Activated CD8-positive, alpha-beta memory T cell treated with anti-CD3 and anti-CD28 coated beads for 36 hours (primary cell): ENCODE results near the gene TAF11. TPM values are rescaled to one million over a fixed set of nuclear protein-coding genes. Genes with fewer than 3 reads are reported as not detected.
"Not testable (repeated sequence)": the region's sequence is repeated elsewhere in the genome, so short reads cannot be mapped to it uniquely, and the experiment has no call there.

Experiments
- CTCF ChIA-PET: fragments of 350-600 bp; sonication (Branson Sonifier 250); formaldehyde crosslinking; loops from one replicate; lab custom pipeline; 2021; ENCODE audit warnings: antibody characterized with exemption; lab: Charles Lee
- POLR2A ChIA-PET: fragments of 350-600 bp; sonication (Branson Sonifier 250); formaldehyde crosslinking; loops from one replicate; lab custom pipeline; 2021; ENCODE audit warnings: antibody characterized with exemption; lab: Charles Lee
- total RNA-seq, 2 experiments: library from RNA; stranded (reverse); gene quantifications; one replicate each; pipeline ENCODE4 v1.2.3, GENCODE V29; 2021

The TAF11 gene
- total RNA-seq, 2 experiments from 2014 or later: 30.2 to 32.2 TPM

DNA sequence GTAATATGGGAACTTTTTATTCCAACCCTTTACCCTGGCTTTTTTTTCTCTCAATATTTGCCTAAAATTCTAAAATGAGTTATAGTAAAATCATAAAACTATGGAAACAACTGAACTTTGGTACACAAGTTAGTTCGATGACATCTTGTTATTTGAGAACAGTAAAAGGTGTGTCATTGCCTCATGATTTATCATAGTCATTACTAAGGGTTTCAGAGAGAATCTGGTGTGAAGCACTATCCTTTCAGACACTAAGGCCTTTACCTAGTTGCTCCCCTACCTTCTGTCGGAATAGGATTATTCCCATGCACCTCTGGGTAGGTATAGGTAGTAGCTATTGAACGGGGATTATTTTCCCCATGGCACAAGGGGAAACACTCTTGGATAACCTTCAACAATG lies 11.4 kb downstream of the TAF11 start:
- ChIA-PET CTCF (no interaction called here), POLR2A (no interaction called here)

DNA sequence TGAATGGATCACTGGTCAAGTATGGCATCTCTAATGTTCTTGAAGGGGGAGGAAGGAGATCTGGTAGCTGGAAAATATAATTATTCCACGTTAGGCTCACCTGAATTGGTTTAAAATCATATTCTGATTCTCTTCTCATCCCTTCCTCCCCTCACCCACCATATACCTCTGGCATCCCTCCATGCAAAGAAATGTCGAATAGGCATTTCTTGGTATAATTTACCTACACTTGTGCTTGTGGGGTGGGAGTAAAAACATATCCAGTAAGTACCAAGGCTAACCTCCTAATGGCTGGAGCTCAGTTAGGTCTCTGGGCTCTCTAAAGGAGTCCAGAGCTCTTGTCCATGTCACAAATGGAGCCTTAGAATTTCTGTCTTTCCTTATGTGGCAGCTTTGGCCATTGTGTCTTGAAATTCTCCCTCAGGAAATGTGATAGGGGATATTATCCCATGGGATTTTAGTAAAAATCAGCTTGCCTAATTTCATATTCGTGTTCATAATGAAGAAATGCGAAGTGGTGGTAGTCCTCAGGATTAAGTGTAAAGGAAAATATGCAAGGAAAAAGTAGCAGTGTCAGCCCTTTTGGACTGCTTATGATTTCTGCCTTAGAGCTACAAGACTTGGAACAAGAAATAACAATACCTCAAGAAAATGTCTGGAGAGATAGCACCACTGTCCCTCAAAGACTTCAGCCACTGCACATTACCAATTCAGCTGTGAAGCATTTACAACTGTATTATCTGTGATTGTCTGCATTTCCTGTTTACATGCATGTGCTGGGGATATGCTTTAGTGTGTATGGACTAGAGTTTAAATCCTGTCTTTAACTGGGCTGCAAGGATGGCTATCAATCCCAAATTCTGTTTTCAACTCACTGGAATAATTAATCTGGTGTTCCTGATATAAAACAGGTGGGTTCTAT lies 12.3 kb downstream of the TAF11 start:
- ChIA-PET CTCF (no interaction called here), POLR2A (no interaction called here)

DNA sequence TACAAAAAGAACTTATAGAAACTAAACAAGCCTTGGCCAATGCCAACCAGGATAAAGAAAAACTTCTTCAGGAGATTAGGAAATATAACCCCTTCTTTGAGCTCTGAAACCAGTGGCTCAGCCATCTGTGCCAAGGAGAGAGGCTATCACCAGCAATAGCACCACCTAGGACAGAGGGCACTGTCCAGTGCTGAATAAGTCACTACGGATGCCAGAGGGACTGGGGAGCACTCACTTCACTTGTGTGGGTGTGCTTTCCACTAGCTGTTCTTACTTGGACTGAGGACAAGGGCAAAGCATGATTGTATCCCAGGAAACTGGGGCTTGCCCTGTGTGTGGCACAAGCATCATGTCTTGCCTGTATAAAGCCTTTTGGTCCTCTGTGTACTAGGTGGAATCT lies 15.5 kb downstream of the TAF11 start:
- POLR2A ChIA-PET: no interaction called here
- CTCF ChIA-PET: no interaction called here

DNA sequence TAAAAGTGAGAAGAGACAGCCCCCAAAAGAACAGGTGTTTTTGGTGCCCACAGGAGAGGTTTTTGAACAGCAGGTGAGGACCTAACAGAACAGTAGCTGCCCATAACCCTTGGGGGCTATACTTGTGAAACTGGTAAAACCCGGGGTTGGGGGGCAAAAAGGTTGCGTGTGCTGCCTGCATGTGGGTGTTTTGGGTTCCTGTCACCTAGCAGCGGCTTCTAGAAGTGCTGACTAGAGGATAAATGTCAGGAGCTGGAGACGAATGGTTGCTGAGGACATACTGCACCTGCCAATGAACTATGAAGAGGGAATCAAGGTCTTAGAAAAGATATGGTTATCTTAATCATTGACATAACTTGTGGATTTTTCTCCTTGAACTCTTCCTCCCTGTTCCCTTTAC lies 16.0 kb downstream of the TAF11 start:
- POLR2A ChIA-PET: no interaction called here
- CTCF ChIA-PET: no interaction called here

DNA sequence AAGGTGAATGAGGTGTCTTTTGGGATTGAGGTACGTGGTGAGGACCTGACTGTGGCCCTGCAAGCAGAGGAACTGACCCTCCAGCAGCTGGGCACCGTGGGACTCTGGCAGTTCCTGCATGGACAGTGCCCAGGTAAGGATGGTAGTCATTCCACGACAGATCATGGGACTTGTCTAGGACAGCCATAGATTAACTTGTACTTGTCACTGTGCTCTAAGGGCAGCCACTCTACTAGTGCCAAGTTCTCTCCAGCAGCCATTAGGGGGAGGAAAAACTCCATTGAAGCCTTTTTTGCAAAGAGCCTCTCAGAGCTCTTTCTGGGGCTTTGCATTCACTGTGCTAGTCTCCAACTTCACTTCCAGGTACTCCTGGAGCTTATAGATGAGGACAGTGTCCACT lies 20.4 kb downstream of the TAF11 start:
- POLR2A ChIA-PET: no interaction called here
- CTCF ChIA-PET: no interaction called here

DNA sequence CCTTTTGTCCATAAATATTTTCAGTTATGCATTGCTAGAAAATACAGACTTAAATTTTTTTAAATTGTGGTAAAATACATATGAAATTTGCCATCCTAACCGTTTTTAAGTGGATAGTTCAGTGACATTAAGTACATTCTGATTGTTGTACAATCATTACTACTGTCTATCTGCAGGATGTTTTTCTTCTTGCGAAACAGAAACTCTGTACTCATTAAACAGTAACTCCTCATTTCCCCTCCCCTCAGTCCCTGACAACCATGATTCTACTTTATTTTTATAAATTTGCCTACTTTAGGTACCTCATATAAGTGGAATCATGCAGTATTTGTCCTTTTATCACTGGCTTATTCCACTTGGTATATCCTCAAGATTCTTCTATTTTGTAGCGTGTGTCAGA lies 21.3 kb downstream of the TAF11 start:
- ChIA-PET CTCF (no interaction called here), POLR2A (no interaction called here)

DNA sequence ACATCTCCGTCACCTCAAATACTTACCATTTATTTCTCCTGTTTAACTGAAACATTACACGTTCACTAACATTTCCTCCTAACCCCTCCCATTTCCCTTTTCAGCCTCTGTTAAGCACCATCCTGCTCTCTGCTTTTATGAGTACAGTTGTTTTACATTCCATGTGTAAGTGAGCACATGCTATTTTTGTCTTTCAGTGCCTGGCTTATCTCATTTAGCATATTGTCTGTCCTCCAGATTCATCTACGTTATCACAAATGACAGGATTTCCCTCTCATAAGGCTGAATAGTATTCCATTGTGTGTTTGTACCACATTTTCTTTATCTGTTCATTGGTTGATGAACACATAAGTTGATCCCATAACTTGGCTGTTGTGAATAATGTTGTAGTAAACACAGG lies 22.7 kb downstream of the TAF11 start:
- POLR2A ChIA-PET: no interaction called here
- CTCF ChIA-PET: no interaction called here

DNA sequence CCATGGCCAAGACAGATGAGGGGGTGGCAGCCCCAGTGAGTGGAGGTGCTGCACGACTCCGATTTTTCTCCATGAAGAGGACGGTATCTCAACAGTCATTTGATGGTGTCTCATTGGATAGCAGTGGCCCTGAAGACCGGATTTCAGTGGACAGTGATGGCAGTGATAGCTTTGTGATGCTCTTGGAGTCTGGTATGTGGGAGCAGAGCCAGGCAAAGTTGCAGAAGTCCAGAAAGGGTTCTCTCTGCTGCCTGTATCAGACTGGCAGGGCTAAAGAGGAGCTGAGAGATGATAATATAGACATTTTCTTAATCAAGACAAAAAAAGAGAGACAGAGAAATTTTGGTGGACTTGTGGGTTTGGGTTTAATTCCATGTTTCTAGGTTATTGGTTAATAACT lies 23.8 kb downstream of the TAF11 start:
- CTCF ChIA-PET: interaction anchor here (0.6 kb wide), 1 partner anchor 270 kb away, joined by 5 read pairs; no protein-coding TSS in a partner anchor
- POLR2A ChIA-PET: no interaction called here

DNA sequence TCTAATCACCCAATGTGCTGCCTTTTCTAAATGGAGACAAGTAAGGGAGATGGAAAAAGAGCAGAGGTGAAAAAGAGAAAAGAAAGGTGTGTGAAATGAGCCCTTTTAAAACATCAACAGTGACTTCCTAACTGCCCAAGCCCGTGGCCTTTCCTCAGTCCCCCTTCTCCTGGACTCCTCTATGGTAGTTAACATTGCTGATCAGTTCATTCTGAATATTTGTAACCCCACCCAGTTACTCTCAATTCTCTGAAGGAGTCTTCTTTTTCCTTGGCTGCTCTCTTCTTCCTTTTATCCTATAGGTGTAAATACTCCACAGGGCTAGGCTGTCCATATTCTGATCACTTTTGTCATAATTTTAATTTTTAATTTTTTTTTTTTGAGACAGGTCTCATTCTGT lies 27.1 kb downstream of the TAF11 start:
- POLR2A ChIA-PET: no interaction called here
- CTCF ChIA-PET: no interaction called here

DNA sequence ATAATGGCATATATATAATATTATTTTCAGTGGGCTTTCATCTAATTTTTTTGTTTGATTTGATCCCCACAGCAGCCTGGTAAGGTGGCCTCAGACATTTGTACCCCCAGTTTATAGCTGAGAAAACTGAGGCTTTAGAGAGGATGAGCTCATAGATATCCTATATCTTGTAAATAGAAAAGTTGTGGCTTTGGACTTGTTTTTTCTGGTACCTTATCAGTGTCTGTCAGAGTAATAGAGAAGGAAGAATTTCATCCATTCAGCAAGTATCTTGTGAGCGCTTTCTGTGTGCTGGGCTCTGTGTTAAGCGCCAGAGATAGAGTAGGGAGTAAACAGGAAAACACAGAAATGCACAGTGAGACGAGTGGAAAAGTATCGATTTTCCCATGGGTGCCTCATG lies 27.9 kb downstream of the TAF11 start:
- ChIA-PET CTCF (no interaction called here), POLR2A (no interaction called here)

DNA sequence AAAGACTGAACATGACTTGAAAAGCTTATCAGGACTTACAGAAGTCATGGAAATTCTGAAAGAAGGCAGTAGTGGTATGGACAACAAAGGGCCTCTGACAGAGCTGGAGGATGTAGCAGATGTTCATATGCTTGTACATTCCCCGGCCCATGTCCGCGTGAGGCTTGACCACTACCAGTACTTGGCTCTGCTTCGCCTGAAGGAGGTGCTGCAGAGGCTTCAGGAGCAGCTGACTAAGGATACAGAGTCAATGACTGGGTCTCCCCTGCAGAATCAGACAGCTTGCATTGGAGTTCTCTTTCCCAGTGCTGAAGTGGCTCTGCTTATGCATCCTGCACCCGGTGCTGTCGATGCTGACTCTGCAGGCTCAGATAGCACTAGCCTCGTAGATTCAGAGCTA lies 29.2 kb downstream of the TAF11 start:
- CTCF ChIA-PET: no interaction called here
- POLR2A ChIA-PET: no interaction called here

DNA sequence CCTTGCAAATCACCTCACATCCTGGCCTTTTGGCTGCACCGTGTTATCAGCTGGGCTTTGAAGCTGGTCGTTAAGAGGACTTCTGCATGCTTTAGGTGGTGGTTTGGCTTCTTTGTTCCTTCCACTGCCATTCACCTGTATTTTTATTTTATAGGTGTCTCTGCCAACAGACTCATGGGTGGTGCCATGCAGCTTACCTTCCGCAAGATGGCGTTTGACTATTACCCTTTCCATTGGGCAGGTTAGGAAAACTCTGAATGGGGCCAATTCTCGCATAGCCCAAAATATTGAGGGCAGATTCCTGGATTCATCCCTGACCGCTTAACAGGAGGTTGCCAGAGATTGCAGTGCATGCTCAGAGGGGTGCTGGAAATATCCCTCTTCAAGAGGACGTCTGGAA lies 32.4 kb downstream of the TAF11 start:
- CTCF ChIA-PET: no interaction called here
- POLR2A ChIA-PET: no interaction called here

DNA sequence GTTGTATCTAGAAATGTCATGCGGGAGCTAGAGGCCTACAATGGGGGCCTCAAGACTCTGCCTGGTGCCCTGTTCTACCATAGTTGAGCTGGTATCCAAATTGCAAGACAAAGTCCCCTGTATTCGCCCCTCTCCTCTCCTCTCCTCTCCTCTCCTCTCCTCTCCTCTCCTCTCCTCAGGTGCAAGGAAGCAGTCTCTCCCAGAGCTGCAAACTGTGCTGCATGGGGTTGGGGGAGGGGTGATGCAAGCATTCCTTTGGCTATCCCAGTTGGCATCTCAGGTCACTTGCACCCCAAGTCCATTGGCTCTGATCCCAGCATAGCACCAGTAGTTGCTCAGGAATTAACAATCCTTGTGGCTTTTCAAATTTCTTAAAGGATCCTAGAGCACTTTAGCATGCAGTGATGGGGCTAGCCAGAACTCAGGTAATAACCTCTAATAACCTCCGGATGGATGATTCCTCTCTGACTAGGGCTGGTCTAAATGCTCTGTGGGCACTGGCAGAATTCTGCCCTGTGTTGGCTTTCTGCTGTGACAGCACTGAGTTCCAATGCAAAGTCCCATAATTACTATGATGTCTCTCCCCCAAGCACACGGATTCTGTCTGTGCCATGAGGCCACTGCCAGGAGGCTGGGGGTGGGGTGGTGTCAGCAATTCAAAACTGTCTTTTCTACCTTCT lies 35.3 kb downstream of the TAF11 start:
- POLR2A ChIA-PET: no interaction called here
- CTCF ChIA-PET: no interaction called here

DNA sequence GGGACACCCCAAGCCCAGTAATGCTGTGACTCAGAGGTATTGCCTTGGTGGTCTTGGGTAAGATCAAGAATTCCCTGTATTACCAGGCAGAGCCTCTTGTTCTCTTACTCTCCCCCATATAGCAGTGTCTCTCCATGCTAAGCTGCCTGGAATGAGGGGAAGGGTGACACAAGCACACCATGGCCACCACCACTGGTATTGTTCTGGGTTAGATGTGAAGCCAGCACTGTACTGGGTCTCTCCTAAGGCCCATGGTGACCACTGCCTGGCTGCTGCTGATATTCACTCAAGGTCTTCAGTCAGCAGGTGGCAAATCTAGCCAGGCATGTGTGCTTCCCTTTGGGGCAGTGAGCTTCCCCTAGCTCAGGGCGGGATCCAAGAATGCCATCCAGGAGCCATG lies 36.5 kb downstream of the TAF11 start:
- CTCF ChIA-PET: no interaction called here
- POLR2A ChIA-PET: no interaction called here

DNA sequence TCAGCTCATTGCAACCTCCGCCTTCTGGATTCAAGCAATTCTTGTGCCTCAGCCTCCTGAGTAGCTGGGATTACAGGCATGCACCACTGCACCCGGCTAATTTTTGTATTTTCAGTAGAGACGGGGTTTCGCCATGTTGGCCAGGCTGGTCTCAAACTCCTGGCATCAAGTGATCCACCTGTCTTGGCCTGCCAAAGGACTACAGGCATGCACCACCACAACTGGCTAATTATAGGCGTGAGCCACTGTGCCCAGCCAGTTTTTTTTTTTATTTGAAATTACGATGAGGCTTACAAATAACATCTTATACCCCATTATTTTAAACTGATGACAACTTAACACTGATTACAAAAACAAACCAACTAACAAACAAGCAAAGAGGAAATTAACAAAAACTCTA lies 38.8 kb downstream of the TAF11 start:
- CTCF ChIA-PET, POLR2A ChIA-PET: not testable (repeated sequence)

DNA sequence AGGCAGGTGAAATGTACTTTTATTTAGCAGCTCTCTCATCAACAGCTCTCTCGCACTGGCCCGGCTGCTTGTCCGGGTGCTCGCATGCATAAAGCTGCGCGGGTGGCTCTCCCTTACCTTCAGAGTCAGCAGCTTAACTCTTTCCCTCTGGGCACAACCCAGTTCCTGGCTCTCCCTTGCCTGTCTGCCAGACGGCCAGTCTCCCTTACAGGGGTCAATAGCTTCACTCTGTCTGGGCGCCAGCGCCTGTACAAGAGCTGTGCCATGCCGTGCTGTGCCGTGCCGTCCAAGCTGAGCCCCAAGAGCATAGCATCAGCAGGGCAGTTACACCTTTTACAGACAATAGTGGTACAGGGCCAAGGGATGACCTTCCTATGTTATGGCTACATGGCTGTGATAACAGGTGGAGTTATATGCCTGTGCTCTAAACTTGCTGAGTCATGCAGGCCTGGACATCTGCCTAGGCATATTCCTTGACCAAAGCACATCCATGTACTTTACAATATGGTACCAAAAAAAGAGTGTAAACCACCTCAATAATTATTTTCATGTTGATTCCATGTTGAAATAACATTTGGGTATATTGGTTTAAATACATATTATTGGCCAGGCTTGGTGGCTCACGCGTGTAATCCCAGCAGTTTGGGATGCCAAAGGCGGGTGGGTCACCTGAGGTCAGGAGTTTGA lies 48.0 kb downstream of the TAF11 start:
- ChIA-PET POLR2A (no interaction called here), CTCF (no interaction called here)

DNA sequence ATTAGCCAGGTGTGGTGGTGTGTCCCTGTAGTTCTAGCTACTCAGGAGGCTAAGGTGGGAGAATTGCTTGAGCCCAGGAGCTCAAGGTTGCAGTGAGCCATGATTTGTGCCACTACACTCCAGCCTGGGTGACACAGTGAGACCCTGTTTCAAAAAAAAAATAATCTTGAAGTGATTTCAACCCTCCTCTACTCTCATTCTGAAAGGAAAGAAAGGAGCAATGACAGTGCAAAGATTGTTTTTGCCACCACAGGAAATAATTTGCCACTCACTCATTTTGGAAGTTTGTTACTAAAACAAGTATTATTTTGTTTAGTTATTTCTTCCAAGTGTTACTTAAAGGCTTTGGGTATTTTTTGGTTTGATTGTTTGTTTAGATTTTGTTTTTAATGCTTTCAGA lies 50.3 kb downstream of the TAF11 start:
- POLR2A ChIA-PET: no interaction called here
- CTCF ChIA-PET: no interaction called here

DNA sequence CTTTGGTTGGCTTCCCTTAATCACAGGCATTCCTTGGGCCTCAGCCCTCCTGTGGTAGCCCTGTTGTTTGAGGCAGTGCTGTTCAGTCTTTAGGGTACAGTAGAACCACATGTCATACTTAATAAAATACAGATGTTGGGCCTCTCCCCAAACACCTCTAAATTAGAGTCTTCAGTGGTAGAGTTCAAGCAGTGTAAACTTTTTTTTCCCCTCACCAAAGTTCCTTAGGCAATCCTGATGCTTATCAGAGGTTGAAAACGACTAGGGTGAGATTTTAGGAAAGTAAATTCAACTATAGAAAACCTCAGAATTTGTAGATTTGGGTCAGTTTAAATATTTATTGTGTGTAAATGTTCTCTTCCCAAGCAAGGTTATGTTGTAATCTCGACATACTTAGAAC lies 51.4 kb downstream of the TAF11 start:
- ChIA-PET POLR2A (no interaction called here), CTCF (no interaction called here)

DNA sequence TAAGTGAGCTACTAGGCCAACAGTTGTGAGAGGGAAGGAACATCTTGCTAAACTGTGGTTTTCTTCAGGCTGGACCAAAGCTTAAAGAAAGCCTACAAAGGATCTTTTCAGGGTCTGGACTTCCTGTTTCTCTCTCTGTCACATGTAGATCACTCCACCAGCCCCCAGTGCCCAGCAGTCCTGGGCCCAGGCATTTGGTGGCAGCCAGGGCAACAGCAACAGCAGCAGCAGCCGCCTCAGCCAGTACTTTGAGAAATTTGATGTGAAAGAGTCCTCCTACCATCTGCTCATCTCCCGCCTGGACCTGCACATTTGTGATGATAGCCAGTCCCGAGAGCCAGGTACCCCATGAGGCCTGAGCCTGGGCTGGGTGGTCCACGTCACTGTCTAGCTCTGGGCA lies 51.8 kb downstream of the TAF11 start:
- CTCF ChIA-PET: no interaction called here
- POLR2A ChIA-PET: no interaction called here

DNA sequence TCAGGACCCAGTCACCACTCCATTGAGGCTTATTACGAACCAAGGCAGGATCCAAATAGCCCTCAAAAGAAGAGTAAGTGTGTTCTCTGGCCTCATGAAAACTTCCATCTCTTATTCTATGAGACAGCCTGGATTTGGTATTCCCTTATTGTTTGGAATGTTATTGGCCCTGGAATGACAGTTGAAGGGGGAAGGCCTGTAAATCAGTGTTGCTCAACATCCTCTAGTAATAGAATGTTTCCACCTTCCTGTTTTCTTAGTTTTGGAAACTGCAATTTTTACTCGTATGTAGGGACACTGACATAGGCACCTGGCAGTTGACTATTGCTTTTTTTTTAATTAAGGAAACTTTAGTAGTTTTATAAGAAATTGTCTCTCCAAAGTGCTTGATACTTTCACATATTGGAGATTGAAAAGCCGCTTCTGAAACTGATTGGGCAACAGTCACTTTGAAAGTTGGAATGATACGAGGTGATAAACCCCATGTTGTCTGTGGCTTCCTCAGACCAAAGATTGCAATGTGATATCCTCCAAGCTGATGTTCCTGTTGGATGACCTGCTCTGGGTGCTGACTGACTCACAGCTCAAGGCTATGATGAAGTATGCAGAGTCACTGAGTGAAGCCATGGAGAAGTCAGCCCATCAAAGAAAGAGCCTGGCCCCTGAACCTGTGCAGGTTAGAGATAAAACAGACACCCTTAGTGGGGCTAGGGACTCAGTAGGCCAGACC lies 52.9 kb downstream of the TAF11 start:
- ChIA-PET CTCF (no interaction called here), POLR2A (no interaction called here)
